ENCODE results near the gene GALR2.

The GALR2 gene

DNA sequence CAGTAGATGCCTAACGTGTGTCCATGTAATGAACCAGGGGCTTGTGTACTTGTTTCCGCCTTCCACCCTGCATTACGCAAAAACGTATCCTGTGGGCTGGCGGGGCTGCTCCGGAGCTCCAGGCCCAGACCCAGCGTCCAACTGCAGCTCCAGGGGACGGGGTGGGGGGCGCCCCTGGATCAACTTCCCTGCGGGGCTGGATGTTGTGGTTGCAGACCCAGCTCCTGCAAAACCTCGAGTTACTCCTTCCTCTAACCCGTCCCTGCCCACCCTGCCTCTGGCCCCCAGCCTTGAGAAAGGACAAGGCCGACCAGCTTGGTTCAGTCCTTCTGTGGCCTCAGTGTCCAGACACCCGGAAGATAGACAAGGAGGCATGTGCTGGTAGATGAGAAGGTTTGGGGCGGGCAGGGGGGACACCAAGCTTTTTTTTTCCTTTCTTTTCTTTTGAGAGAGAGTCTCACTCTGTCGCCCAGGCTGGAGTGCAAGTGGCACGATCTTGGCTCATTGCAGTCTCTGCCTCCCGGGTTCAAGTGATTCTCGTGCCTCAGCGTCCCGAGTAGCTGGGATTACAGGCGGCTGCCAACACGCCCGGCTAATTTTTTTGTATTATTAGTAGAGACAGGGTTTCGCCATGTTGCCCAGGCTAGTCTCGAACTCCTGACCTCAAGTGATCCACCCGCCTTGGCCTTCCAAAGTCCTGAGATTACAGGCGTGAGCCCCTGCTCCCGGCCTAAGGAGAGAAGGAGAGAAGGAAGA lies 29.7 kb downstream of the GALR2 start:
- TF ChIP-seq, protein P1, sequence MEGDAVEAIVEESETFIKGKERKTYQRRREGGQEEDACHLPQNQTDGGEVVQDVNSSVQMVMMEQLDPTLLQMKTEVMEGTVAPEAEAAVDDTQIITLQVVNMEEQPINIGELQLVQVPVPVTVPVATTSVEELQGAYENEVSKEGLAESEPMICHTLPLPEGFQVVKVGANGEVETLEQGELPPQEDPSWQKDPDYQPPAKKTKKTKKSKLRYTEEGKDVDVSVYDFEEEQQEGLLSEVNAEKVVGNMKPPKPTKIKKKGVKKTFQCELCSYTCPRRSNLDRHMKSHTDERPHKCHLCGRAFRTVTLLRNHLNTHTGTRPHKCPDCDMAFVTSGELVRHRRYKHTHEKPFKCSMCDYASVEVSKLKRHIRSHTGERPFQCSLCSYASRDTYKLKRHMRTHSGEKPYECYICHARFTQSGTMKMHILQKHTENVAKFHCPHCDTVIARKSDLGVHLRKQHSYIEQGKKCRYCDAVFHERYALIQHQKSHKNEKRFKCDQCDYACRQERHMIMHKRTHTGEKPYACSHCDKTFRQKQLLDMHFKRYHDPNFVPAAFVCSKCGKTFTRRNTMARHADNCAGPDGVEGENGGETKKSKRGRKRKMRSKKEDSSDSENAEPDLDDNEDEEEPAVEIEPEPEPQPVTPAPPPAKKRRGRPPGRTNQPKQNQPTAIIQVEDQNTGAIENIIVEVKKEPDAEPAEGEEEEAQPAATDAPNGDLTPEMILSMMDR (IDR thresholded peaks at IDR 0.05) = no peak

DNA sequence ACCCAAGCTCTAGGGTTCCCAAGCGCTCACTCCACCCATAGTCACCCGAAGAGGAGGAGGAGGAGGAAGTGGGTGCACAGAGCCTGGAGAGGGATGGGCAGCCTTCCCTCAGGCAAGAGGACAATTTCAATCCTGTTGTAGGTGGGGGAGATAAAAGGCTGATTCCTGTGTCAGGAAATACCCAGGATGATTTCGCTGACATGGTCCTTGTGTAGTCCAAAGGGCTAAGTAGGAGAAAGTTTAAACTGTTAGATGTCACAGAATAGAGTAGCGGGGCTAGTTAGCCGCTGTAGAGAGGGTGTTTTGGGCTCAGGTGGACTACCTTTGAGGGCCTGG lies 30.3 kb downstream of the GALR2 start:
- TF ChIP-seq, protein P1 (IDR thresholded peaks at IDR 0.05) = no peak

DNA sequence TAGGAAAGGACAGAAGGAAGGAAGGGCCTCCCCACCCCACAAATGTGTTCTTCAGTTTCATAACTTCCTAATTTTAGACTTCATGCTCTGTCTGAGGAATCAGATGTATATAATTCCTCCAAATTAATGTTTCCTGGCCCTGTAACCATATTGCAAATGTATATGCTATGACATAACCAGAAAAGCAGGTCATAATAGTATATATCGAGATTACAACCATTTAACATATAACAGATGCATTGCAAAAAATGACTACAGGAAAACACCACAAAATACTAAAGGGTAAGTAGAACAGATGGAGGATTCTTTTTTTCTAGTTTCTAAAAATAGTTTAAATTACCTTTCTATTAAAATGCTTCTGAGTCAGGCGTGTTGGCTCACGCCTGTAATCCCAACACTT lies 32.1 kb downstream of the GALR2 start:
- TF ChIP-seq, protein P1 (IDR thresholded peaks at IDR 0.05) = no peak

DNA sequence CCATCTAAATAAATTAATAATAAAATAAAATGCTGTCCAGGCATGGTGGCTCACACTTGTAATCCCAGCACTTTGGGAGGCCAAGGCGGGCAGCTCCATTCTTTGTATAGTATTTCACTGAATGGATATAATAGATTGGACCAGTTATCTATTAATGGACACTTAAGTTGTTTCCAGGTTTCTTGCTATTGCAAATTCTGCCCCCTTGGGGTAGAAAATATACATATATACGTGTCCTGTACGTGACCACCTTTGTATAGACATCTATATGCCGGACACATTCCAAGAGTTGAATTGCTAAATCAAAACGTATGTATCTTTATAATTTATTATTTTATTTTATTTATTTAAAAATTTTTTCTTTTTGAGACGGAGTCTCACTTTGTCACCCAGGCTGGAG lies 32.9 kb downstream of the GALR2 start:
- TF ChIP-seq, protein P1 (IDR thresholded peaks at IDR 0.05) = peak; percentile 16; the same call in 1 of the 2 replicates

DNA sequence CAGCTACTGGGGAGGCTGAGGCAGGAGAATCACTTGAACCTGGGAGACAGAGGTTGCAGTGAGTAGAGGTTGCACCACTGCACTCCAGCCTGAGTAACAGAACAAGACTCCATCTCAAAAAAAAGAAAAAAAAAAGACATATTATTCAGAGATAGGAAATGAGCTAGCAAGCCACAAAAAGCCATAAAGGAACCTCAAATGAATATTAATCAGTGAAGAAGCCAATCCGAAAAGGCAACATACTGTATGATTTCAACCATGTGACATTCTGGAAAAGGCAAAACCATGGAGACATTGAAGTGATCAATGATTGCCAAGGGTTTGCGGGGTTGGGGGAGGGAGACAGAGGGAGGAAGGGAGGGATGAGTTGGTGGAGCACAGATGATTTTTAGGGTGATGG lies 37.4 kb downstream of the GALR2 start:
- TF ChIP-seq, protein P1 (IDR thresholded peaks at IDR 0.05) = no peak

DNA sequence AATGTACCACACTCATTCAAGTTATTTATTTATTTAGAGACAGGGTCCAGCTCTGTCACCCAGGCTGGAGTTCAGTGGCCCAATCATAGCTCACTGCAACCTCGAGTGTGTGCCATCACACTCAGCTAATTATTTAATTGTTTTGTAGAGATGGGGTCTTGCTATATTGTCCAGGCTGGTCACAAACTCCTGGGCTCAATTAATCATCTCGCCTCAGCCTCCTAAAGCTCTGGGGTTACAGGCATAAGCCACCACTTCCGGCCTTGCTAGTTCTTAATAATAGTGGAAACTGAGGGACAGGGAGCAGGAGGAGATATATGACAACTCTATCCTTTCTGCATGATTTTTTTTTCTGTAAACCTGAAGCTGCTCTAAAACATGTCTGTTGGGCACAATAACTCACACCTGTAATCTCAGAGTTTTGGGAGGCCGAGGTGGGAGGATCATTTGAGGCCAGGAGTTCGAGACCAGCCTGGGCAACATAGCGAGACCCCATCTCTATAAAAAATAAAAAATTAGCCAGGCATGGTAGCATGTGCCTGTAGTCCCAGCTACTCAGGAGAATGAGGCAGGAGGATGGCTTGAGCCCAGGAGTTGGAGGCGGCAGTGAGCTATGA lies 40.7 kb downstream of the GALR2 start:
- TF ChIP-seq, protein P1 (IDR thresholded peaks at IDR 0.05) = no peak

DNA sequence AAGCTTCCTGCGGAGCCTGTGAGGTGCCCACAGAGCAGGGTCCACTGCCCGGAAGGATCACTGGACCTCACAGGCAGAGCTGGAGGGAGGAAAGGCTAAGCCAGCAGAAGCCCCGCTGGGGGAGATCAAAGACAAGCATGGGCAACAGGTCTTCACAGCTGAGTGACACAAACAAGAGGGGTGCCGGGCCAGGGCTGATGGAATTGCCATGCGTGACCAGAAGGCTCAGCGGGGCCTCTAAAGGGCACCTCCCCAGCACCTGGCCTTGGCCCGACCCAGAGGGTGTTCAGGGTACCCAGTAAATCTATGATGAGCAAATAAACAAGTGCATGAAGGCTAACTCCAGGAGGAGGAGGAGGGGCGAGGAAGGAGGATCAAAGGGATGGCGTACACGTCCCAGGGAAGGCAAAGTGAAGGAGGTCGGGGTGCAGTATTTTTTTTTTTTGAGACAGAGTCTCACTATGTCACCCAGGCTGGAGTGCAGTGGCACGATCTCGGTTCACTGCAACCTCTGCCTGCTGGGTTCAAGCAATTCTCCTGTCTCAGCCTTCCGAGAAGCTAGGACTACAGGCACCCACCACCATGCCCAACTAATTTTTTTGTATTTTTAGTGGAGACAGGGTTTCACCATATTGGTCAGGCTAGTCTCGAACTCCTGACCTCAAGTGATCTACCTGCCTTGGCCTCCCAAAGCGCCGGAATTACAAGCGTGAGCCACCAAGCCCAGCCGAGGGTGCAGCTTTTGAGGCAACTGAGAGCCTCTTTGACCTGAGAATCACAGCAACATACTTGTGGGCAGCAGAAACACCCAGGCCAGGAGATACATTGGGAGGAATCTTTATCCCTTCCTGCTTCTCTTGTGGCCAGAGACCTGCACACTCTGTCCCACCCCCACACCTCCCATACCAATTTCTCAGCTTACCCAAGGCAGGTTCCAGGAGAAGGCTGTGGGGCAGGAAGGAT lies 45.1 kb downstream of the GALR2 start:
- TF ChIP-seq, protein P1 (IDR thresholded peaks at IDR 0.05) = no peak
